Measurements from ENCODE around the gene SH3RF2. TPM values are rescaled to one million over a fixed set of nuclear protein-coding genes. Genes with fewer than 3 reads are reported as not detected.

The SH3RF2 gene
- total RNA-seq, 2 donors from 2014 or later = 41.2 to 272 TPM

DNA sequence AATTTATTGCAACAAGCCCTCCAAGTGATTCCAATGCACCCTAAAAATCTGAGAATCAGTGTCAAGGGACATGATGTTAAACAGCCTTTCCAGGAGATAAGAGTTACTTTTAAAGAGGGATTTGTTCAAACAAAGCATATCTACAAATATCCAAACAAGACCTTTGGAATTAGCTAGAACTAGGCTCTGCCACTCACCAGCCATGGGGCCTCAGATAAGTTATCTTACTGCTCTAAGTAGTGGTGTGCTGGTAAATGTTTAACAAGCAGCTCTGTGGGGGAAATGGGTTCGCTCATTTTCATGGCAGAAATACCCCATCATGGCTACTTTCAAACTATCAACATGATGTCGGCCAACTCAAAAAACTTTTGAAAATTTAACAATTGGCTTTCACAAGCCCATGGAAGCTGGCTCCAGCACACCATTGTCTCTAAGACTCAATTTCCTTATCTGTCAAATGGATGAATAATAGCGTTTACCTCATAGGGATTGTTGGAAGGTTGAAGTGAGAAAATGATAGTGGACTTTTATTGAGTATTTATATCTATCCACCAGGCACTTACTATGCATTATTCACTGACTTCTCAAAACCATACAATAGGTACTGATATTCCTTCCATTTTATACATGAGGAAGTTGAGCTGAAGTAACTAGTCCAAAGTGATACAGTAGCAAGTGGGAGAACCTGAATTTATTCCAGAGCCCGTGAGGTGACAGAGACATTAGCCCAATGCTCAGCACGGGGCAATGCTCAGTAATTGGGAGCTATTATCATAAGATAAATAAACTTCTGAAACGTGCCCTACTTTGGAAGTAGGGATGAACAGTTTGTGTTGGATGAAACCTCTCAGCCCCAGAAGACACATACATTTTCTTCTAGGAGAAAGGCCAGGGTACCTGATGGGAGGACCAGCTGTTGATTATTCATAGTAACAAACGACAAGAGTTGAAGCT, 43.2 kb downstream of the SH3RF2 start:
- Histone ChIP-seq H3K36me3 (no peaks in the 10 kb centered on the region), H3K4me3 (no peak overlapping the region), H3K27ac (peak overlapping the region in 1 of 2 donors; percentile 53), H3K4me1 (peaks cover 0 to 65% of the 10 kb centered on the region in 2 donors), H3K9me3 (no peaks in the 10 kb centered on the region), H3K27me3 (no peaks in the 10 kb centered on the region)
- DNase-seq (ENCODE audit: low spot score) = no peak
- TF ChIP-seq, protein P1, sequence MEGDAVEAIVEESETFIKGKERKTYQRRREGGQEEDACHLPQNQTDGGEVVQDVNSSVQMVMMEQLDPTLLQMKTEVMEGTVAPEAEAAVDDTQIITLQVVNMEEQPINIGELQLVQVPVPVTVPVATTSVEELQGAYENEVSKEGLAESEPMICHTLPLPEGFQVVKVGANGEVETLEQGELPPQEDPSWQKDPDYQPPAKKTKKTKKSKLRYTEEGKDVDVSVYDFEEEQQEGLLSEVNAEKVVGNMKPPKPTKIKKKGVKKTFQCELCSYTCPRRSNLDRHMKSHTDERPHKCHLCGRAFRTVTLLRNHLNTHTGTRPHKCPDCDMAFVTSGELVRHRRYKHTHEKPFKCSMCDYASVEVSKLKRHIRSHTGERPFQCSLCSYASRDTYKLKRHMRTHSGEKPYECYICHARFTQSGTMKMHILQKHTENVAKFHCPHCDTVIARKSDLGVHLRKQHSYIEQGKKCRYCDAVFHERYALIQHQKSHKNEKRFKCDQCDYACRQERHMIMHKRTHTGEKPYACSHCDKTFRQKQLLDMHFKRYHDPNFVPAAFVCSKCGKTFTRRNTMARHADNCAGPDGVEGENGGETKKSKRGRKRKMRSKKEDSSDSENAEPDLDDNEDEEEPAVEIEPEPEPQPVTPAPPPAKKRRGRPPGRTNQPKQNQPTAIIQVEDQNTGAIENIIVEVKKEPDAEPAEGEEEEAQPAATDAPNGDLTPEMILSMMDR (IDR thresholded peaks at IDR 0.05) = no peak

DNA sequence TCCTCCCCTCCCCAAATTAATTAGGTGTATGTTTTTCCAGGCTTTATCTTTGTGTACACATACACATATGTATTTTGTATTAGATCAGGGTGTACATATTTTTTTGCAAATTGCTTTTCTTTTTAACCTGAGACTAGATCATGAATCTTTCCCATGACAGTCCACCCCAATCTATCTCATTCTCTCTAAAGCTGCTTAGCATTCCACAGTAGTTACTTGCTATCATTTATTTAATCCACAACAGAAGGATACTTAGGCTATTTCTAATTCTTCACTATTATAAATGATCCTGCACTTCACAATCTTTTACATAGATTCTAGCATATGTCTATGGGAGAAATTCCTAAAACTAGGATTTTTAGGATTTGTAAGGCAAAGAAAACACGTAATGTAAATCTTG, 43.9 kb downstream of the SH3RF2 start:
- no peak for DNase-seq (ENCODE audit: low spot score)
- Histone ChIP-seq H3K9me3 (no peaks in the 10 kb centered on the region), H3K27ac (no peak overlapping the region), H3K27me3 (no peaks in the 10 kb centered on the region), H3K4me1 (peaks cover 0 to 63% of the 10 kb centered on the region in 2 donors), H3K4me3 (no peak overlapping the region), H3K36me3 (no peaks in the 10 kb centered on the region)
- TF ChIP-seq, protein P1 (IDR thresholded peaks at IDR 0.05) = no peak

DNA sequence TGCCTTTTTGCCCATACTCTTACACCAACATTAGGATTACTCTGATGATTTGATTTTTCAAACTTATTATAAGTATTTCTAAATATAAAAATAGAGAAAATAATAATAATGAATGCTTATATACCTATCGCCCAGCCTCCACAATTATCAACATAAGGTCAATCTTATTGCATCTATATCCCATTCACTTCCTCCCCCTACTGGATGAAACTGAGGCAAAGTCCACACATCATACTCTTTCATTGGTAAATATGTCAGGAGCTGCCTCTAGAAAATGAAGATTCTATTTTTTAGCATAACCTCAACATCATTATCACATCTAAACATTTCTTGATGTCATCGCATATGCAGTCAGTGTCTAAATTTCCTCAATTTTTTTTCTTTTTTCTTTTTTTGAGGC, 44.3 kb downstream of the SH3RF2 start:
- H3K27ac ChIP-seq = no peak overlapping the region
- no peaks in the 10 kb centered on the region for H3K36me3 ChIP-seq
- H3K27me3 ChIP-seq = no peaks in the 10 kb centered on the region
- DNase-seq (ENCODE audit: low spot score) = no peak
- H3K9me3 ChIP-seq = no peaks in the 10 kb centered on the region
- no peak overlapping the region for H3K4me3 ChIP-seq
- H3K4me1 ChIP-seq = peaks cover 0 to 59% of the 10 kb centered on the region in 2 donors
- TF ChIP-seq, protein P1 (IDR thresholded peaks at IDR 0.05) = peak in 1 of 2 donors; percentile 28

DNA sequence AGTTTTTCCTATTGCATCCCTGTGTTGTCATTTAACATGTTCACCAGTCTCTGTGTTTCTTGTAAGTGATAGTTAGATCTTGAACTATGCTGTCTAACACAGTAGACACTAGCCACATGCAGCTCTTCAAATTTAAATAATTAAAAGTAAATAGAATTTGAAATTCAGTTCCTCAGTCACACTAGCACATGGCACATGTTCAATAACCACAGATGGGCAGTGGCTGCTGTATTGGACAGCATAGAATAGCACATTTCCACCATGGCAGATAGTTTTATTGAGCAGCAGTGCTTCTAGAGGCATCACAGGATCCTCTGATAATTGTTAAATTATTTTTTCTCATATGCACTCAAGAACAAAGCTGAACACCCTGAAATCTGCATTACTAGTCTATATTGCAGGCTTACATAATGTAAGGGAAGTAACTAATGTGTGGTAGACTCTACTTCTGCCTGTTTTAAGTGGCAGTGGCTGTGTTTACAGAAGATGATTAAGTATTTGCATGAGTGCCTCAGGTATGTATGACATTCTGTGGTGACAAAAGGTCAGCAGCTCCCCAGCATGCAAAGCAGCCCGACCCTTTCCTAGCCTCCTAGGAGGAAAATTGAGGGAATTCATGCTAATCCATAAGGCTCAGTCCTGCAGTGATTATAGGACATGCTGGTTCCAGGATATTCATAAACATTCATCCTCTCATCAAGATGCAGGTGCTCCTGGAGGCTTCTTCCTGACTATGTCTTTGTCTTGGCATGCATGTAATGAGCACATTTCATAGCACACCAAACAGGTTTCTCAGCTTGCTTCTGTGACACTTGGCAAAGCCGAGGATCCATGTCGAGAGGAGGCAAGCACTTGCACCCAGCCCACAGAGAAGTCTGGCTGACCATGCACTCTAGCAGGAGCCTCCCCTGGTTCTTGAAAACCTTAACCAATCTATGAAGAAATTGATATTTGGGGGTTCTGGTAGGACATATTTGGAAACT, 45.5 kb downstream of the SH3RF2 start:
- Histone ChIP-seq H3K27ac (peak overlapping the region in 1 of 2 donors; percentile 60), H3K4me3 (no peak overlapping the region), H3K4me1 (peaks cover 0 to 54% of the 10 kb centered on the region in 2 donors), H3K27me3 (no peaks in the 10 kb centered on the region), H3K36me3 (no peaks in the 10 kb centered on the region), H3K9me3 (no peaks in the 10 kb centered on the region)
- DNase-seq (ENCODE audit: low spot score) = no peak
- TF ChIP-seq, protein P1 (IDR thresholded peaks at IDR 0.05) = no peak

DNA sequence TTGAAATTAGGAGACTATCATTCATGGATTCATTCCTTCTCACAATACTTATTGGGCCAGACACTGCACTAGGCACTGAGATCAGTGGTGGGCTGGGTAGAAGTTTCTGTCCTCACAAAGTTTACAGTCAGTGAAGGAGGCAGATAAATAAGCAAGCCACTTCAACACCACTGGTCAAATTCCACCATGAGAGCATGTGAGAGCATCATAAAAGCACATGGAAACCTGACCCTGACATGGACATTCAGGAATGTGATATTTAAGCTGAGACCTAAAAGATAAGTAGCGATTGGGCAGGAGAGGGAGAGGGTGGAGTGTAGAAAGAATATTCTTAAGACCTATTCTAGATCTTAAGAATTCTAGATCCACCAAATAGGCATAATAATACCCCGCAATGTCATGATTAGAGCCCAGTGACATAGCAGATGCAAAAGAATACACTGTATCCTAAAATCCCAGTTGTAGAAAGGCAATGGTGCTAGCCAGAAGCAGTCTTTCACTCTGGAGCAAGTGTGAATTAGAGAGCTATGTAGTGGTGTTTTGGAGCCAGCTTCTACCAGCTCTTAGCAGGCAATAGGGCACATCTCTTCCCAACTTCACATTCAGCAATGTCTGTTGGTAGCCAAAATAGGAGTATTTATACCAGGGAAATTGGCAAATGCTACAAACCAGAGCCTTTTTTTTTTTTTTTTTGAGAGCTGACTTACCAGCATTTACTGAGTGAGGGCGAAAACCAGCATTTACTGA, 46.4 kb downstream of the SH3RF2 start:
- no peaks in the 10 kb centered on the region for H3K9me3 ChIP-seq
- H3K36me3 ChIP-seq = no peaks in the 10 kb centered on the region
- H3K4me1 ChIP-seq = peaks cover 0 to 51% of the 10 kb centered on the region in 2 donors
- H3K4me3 ChIP-seq = no peak overlapping the region
- TF ChIP-seq, protein P1 (IDR thresholded peaks at IDR 0.05) = no peak
- peak overlapping the region in 1 of 2 donors; percentile 60 for H3K27ac ChIP-seq
- no peaks in the 10 kb centered on the region for H3K27me3 ChIP-seq
- no peak for DNase-seq (ENCODE audit: low spot score)

Measured in right atrium auricular region (tissue), 2 donors.